Chondrocyte (in vitro differentiated cells): ENCODE data around the gene RPL4. TPM values are rescaled to one million over a fixed set of nuclear protein-coding genes. Genes with fewer than 3 reads are reported as not detected.
"Not testable (repeated sequence)": the region's sequence is repeated elsewhere in the genome, so short reads cannot be mapped to it uniquely, and the experiment has no call there.

Experiments used
- DNase-seq: peaks from one replicate; pipeline ENCODE4 v3.0.0; 2021; ENCODE audit warnings: mixed read lengths, low spot score
- H3K27ac Mint-ChIP-seq: one replicate; pipeline ENCODE4 v1.8.0; 2021; ENCODE audit warnings: mild to moderate bottlenecking, moderate library complexity, mixed read lengths; ENCODE audit not compliant: unreplicated experiment
- H3K27me3 Mint-ChIP-seq: 2 replicates; pipeline ENCODE4 v1.8.0; 2021; ENCODE audit warnings: low read depth, mixed read lengths
- H3K36me3 Mint-ChIP-seq: 2 replicates; pipeline ENCODE4 v1.8.0; 2021; ENCODE audit warnings: low read depth, mixed read lengths
- H3K4me1 Mint-ChIP-seq: 2 replicates; pipeline ENCODE4 v1.8.0; 2021; ENCODE audit warnings: low read depth, mild to moderate bottlenecking, mixed read lengths
- H3K4me3 Mint-ChIP-seq: one replicate; pipeline ENCODE4 v1.8.0; 2021; ENCODE audit warnings: mild to moderate bottlenecking, moderate library complexity, mixed read lengths; ENCODE audit not compliant: unreplicated experiment
- H3K9me3 Mint-ChIP-seq: 2 replicates; pipeline ENCODE4 v1.8.0; 2021; ENCODE audit warnings: low read depth, mixed read lengths
- total RNA-seq: library from RNA; stranded (reverse); gene quantifications from 3 replicates; pipeline ENCODE4 v1.2.1, GENCODE V29; 2021
- TF ChIP-seq, protein P1 (sequence below): fragments of 200-600 bp; sonication (generic); IDR thresholded peaks from 2 replicates; pipeline ENCODE4 v1.5.0; 2021; ENCODE audit warnings: antibody characterized with exemption, mild to moderate bottlenecking, moderate library complexity

The RPL4 gene
- total RNA-seq, 1 donor from 2014 or later: 1,774 TPM

DNA sequence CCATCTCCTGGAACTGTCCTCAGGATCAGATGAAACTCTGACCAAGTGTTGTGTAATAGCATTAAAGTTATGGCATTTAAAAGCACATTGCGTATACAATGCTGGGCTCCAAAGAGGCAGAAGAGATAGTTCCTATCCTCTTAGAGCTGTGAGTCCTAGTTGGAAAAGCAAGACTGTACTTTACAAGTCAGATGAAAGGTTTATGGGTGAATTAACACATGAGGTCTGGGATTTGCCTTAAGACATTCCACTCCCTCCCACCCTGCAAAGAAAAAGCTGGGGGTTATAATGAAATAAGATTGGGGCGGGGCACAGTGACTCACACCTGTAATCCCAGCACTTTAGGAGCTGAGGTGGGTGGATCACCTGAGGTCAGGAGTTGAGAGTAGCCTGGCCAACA is 42.7 kb downstream of the RPL4 start:
- H3K27ac Mint-ChIP-seq: no peak overlapping the region
- no peaks in the 10 kb centered on the region for H3K27me3 Mint-ChIP-seq
- no peaks in the 10 kb centered on the region for H3K9me3 Mint-ChIP-seq
- H3K4me1 Mint-ChIP-seq: peaks cover 8% of the 10 kb centered on the region
- no peak for DNase-seq
- H3K36me3 Mint-ChIP-seq: peaks cover 2% of the 10 kb centered on the region
- no peak overlapping the region for H3K4me3 Mint-ChIP-seq
- TF ChIP-seq, protein P1, sequence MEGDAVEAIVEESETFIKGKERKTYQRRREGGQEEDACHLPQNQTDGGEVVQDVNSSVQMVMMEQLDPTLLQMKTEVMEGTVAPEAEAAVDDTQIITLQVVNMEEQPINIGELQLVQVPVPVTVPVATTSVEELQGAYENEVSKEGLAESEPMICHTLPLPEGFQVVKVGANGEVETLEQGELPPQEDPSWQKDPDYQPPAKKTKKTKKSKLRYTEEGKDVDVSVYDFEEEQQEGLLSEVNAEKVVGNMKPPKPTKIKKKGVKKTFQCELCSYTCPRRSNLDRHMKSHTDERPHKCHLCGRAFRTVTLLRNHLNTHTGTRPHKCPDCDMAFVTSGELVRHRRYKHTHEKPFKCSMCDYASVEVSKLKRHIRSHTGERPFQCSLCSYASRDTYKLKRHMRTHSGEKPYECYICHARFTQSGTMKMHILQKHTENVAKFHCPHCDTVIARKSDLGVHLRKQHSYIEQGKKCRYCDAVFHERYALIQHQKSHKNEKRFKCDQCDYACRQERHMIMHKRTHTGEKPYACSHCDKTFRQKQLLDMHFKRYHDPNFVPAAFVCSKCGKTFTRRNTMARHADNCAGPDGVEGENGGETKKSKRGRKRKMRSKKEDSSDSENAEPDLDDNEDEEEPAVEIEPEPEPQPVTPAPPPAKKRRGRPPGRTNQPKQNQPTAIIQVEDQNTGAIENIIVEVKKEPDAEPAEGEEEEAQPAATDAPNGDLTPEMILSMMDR: no peak

DNA sequence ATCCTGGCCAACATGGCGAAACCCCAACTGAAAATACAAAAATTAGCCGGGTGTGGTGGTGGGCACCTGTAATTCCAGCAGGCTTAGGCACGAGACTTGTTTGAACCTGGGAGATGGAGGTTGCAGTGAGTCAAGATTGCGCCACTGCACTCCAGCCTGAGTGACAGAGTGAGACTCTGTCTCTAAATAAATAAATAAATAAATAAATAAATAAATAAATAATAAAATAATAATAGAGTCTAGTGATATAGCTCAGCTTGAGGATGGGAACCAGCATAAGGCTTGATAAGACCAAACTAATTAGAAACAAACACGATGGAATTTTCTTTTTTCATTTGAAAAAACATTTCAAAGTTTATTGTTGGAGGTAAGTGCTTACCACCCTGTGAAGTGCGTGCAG is 43.4 kb downstream of the RPL4 start:
- not testable (repeated sequence) for H3K36me3 Mint-ChIP-seq, H3K27me3 Mint-ChIP-seq, H3K9me3 Mint-ChIP-seq, DNase-seq, H3K27ac Mint-ChIP-seq, H3K4me1 Mint-ChIP-seq, H3K4me3 Mint-ChIP-seq

DNA sequence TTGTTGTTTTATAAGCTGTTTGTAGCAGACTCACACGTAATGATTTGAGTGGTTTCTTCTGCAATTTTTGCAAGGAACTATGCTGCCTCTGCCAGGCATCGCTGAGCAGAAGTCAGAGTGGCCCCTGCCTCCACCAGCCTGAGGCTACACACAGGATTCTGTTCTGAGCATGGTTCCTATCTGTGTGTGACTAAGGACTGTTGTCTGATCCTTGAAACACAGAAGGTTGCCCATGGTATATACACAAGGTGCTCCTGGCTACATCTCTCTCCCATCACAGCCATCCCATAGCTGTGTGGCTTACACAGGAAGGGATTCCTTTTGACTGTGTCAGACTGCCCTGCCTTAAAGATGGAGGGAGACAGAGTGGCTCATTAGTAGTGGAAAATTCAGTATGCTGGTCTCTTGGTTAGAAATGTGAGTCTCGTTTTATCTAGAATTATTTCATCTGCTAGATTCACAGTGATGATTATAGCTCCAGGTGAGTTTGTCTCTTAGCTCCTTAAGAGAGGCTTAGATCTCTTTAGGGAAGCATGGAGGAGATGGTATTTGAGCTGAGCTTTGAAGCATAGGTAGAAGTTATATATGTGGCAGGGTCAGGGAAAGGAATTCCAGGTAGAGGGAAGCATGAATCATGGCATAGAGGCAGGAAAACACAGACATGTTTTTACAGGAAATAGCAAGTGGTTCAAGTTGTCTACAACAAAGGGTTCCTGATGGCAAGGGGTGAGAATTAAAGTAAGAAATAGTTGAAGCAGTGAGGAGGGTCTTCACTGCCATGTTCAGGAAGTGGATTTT is 44.6 kb downstream of the RPL4 start:
- Mint-ChIP-seq H3K9me3 (no peaks in the 10 kb centered on the region), H3K36me3 (peaks cover 2% of the 10 kb centered on the region), H3K4me1 (peaks cover 17% of the 10 kb centered on the region), H3K27ac (no peak overlapping the region), H3K27me3 (no peaks in the 10 kb centered on the region), H3K4me3 (no peak overlapping the region)
- no peak for DNase-seq
- TF ChIP-seq, protein P1: no peak

DNA sequence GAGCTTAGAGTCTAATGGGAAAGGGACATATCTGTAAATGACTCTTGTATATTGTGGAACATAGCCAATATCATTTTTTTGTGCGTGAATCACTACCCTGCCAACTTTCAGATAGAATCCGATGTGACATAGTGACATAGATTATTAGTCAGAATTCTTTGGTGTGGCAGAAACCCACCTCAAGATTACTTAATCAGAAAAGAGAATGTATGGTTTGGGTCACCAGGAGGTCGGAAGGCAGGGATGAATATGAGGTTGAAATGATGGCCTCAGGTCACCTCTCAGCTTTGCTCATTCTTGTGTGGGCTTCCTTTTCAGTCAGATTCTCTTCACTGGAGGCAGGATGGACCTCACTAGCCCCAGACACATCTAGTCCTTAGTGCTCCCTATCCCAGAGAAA is 48.4 kb downstream of the RPL4 start:
- H3K9me3 Mint-ChIP-seq: no peaks in the 10 kb centered on the region
- DNase-seq: no peak
- no peaks in the 10 kb centered on the region for H3K27me3 Mint-ChIP-seq
- peaks cover 9% of the 10 kb centered on the region for H3K4me1 Mint-ChIP-seq
- TF ChIP-seq, protein P1: no peak
- H3K27ac Mint-ChIP-seq: no peak overlapping the region
- peaks cover 2% of the 10 kb centered on the region for H3K36me3 Mint-ChIP-seq
- H3K4me3 Mint-ChIP-seq: no peak overlapping the region

DNA sequence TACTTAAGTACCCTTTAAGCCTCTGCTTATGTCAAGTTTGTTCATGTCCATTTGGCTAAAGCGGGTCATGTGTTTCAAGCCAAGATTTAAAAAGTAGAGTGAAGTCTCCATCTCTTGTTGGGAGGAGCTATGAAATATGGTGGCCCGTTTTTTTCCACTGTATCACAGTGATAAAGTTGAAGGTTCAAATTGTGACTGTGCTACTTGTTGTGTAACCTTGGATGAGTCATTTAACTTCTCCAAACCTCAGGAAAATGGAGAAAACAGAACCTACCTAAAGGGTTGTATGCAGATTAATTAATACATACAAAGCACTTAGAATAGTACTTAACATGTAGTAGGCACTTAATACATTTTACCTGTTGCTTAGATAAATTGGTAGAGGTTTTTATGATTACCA is 50.5 kb downstream of the RPL4 start:
- Mint-ChIP-seq H3K27me3 (no peaks in the 10 kb centered on the region), H3K27ac (no peak overlapping the region), H3K4me1 (peaks cover 9% of the 10 kb centered on the region)

More for the DNA sequence above, 50.5 kb downstream of the RPL4 start:
- TF ChIP-seq, protein P1: no peak
- H3K4me3 Mint-ChIP-seq: no peak overlapping the region
- no peaks in the 10 kb centered on the region for H3K9me3 Mint-ChIP-seq
- H3K36me3 Mint-ChIP-seq: peaks cover 3% of the 10 kb centered on the region
- no peak for DNase-seq
